BLaER1 treated with 17β-estradiol and CSF1 and Interleukin-3, amounts not matched to agents 10 nM and 100 nM (cell line): ENCODE data around the gene ULBP1.
"Not testable (repeated sequence)": the region's sequence is repeated elsewhere in the genome, so short reads cannot be mapped to it uniquely, and the experiment has no call there.

ENCODE experiments used
- H3K27ac ChIP-seq, 11 experiments: shearing (Covaris generic); formaldehyde crosslinking; 2 replicates each; pipeline ENCODE4 v1.8.1; 2022
- H3K27me3 ChIP-seq, 11 experiments: shearing (Covaris generic); formaldehyde crosslinking; 2 replicates each; pipeline ENCODE4 v1.8.1; 2022
- H3K36me3 ChIP-seq, 11 experiments: shearing (Covaris generic); formaldehyde crosslinking; 2 replicates each; pipeline ENCODE4 v1.8.1; 2022
- H3K4me1 ChIP-seq, 10 experiments: shearing (Covaris generic); formaldehyde crosslinking; 2 replicates each; pipeline ENCODE4 v1.8.1; 2022
- H3K4me2 ChIP-seq, 11 experiments: shearing (Covaris generic); formaldehyde crosslinking; 2 replicates each; pipeline ENCODE4 v1.8.1; 2022
- H3K4me3 ChIP-seq, 10 experiments: shearing (Covaris generic); formaldehyde crosslinking; 2 replicates each; pipeline ENCODE4 v1.8.1; 2022
- H3K9ac ChIP-seq, 11 experiments: shearing (Covaris generic); formaldehyde crosslinking; 2 replicates each; pipeline ENCODE4 v1.8.1; 2022
- H3K9me3 ChIP-seq, 11 experiments: shearing (Covaris generic); formaldehyde crosslinking; replicated peaks in 1 of 11; 2 replicates each; pipeline ENCODE4 v1.8.1; 2022
- H4K20me1 ChIP-seq, 11 experiments: shearing (Covaris generic); formaldehyde crosslinking; 2 replicates each; pipeline ENCODE4 v1.8.1; 2022
- Cebpa-rat ChIP-seq, 11 experiments: shearing (Covaris generic); IDR thresholded peaks; 2 replicates each; pipeline ENCODE4 v1.8.1; 2022

Gene ULBP1

DNA sequence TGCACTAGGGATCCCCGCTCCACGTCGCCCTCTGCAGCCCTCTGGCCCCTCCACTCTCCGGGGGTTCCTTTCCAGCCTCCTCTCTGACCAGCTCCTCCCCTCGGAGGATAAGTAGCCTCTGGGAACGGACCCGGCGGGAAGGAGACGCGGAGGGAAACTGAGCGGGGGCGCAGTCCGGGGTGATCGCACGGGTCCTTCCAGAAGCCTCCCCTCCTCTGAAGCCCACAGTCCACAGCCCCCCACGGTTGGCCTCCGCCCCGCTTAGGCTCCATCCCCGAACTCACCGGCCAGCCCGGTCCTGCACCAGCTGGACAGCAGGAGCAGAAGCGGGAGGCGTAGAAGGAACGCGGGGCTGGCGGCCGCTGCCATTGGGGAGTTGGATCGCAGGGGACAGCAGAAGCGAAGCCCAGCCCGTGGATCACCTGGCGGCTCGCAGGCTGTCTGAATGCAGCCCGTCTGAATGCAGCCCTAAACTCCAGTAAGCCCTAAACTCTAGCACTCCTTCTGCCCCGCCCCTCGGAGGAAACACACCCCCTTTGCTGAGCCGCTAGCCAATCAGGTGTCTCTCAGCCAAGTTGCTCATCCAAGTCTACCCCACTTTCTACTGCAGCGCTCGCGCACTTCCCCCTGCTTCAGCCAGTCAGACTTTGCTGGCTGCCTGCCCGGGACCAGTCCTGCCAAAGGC is 41.0 kb upstream of the ULBP1 start, which contains the start of gene RAET1G:
Gene RAET1G, minus strand, starts transcription at position 480 of the 685 bp plus-strand sequence. Its CDS starts 111 bp downstream, at position 369.
- H3K9me3 ChIP-seq, result peaks cover 14 to 28% (median 21%) of the 10 kb centered on the region in 11 experiments
- H3K4me2 ChIP-seq, result peak within 1 kb of the TSS in 9 of 11 experiments; percentile 15 to 42 (median 25); a peak in 9 of 22 replicates
- no peak within 1 kb of the TSS for H3K9ac ChIP-seq
- H3K27ac ChIP-seq, result no peak within 1 kb of the TSS
- peaks cover 0 to 15% (median 0%) of the 10 kb centered on the region in 11 experiments; a peak in 2 of 22 replicates for H4K20me1 ChIP-seq
- H3K4me1 ChIP-seq, result peaks cover 0 to 17% (median 7%) of the 10 kb centered on the region in 10 experiments; a peak in 13 of 20 replicates
- H3K4me3 ChIP-seq, result peak within 1 kb of the TSS in 9 of 10 experiments; percentile 0 to 41 (median 23); a peak in 6 of 20 replicates
- no peak for TF ChIP-seq Cebpa-rat (IDR thresholded peaks at IDR 0.05)
- peaks cover 61 to 81% (median 78%) of the 10 kb centered on the region in 11 experiments for H3K27me3 ChIP-seq
- no peaks in the 10 kb centered on the region for H3K36me3 ChIP-seq

DNA sequence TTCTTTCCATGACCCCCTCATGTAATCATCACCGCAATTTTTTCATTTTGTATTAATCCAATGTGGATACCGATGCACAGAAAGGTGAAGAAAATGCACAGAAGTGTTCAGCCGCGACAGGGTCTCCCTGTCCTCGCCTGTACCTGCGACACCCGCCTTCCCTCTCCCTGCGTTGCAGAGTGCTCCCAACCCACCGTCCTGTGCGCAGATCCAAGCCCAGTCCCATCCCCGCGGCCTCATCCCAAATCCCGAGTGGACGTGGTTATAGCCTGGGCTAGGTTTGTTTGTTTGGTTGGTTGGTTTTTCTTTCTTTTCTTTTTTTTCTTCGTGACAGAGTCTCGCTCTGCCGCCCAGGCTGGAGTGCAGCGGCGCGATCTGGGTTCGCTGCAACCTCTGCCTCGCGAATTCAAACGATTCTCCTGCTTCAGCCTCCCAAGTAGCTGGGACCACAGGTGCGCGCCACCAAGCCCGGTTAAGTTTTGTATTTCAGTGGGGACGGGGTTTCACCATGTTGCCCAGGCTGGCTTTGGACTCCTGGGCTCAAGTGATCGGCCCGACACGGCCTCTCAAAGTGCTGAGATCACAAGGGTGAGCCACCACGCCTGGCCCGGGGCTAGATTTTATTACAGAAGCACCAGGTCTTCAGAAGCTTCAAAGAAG is 40.3 kb upstream of the ULBP1 start:
- no peak overlapping the region for H3K9ac ChIP-seq
- peak overlapping the region in 8 of 10 experiments; percentile 0 to 41 (median 20); a peak in 4 of 20 replicates for H3K4me3 ChIP-seq
- TF ChIP-seq Cebpa-rat (IDR thresholded peaks at IDR 0.05), result no peak
- H3K27me3 ChIP-seq, result peaks cover 61 to 87% (median 80%) of the 10 kb centered on the region in 11 experiments
- peak overlapping the region in 6 of 11 experiments; percentile 15 to 42 (median 32); a peak in 5 of 22 replicates for H3K4me2 ChIP-seq
- no peak overlapping the region for H3K27ac ChIP-seq
- H3K9me3 ChIP-seq, result peaks cover 14 to 28% (median 21%) of the 10 kb centered on the region in 11 experiments
- H3K36me3 ChIP-seq, result no peaks in the 10 kb centered on the region
- H4K20me1 ChIP-seq, result peaks cover 0 to 15% (median 0%) of the 10 kb centered on the region in 11 experiments; a peak in 2 of 22 replicates
- peaks cover 0 to 17% (median 7%) of the 10 kb centered on the region in 10 experiments; a peak in 13 of 20 replicates for H3K4me1 ChIP-seq

DNA sequence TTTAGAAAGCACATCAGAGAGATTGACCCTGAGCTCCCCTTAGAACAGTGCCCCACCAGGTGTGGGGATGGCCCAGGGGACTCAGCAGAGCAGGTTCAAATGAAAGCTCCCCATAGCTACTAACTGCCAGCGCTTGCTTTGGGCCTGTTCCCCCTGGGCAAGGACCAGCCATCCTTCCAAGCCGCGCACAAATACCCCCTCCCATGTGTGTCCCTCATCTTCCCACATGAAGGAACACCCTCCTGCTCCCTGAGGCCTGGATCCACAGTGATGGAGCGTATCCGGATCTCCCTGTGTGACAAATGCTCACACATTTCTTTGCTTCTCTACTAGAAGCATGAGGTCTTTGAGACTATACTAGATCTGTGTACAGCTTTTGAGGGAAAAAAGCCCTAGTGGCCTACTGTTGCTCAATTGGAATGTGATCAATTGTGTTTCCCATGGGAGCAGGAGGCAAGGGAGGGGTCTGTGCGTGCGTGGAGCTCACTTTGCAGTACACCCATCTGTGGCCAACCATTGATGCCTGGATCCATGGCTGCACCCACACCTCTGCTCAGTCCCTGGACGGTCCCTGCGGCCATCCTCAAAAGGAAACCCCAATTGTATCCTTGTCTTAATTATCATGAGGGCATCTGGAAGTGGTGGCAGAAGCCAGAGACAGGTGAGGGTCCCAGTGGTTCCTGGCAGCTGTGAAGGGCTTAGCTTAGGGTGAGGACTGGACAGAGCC is 39.4 kb upstream of the ULBP1 start:
- Histone ChIP-seq H3K9ac (no peak overlapping the region), H3K27me3 (peaks cover 67 to 96% (median 89%) of the 10 kb centered on the region in 11 experiments), H3K36me3 (no peaks in the 10 kb centered on the region), H3K4me2 (no peak overlapping the region), H3K27ac (no peak overlapping the region), H3K4me3 (no peak overlapping the region), H3K4me1 (peaks cover 0 to 17% (median 7%) of the 10 kb centered on the region in 10 experiments; a peak in 13 of 20 replicates), H4K20me1 (peaks cover 0 to 15% (median 0%) of the 10 kb centered on the region in 11 experiments; a peak in 2 of 22 replicates), H3K9me3 (peaks cover 14 to 28% (median 21%) of the 10 kb centered on the region in 11 experiments)
- TF ChIP-seq Cebpa-rat (IDR thresholded peaks at IDR 0.05), result no peak

DNA sequence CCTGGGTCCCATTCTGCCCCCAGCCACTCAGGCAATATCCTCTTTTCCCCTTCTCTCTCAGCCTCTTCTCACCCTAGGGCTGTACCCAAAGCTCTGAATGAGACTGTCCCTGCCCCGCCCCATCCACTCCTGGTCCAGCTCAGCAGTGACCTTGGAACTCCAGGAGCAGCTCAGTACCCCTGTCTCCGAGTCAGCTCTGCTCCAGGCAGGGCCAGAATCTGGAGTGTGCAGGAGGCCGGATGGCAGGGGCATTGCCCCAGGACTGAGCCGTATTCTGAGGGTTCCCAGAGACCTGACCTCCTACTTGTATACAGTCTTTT is 38.9 kb upstream of the ULBP1 start:
- no peak overlapping the region for H3K4me3 ChIP-seq
- H3K9me3 ChIP-seq, result peaks cover 14 to 28% (median 21%) of the 10 kb centered on the region in 11 experiments
- H3K36me3 ChIP-seq, result no peaks in the 10 kb centered on the region
- H4K20me1 ChIP-seq, result peaks cover 0 to 15% (median 0%) of the 10 kb centered on the region in 11 experiments; a peak in 2 of 22 replicates
- peaks cover 0 to 17% (median 7%) of the 10 kb centered on the region in 10 experiments; a peak in 13 of 20 replicates for H3K4me1 ChIP-seq
- peaks cover 72 to 100% (median 92%) of the 10 kb centered on the region in 11 experiments for H3K27me3 ChIP-seq
- TF ChIP-seq Cebpa-rat (IDR thresholded peaks at IDR 0.05), result no peak
- no peak overlapping the region for H3K27ac ChIP-seq
- no peak overlapping the region for H3K9ac ChIP-seq
- H3K4me2 ChIP-seq, result no peak overlapping the region

DNA sequence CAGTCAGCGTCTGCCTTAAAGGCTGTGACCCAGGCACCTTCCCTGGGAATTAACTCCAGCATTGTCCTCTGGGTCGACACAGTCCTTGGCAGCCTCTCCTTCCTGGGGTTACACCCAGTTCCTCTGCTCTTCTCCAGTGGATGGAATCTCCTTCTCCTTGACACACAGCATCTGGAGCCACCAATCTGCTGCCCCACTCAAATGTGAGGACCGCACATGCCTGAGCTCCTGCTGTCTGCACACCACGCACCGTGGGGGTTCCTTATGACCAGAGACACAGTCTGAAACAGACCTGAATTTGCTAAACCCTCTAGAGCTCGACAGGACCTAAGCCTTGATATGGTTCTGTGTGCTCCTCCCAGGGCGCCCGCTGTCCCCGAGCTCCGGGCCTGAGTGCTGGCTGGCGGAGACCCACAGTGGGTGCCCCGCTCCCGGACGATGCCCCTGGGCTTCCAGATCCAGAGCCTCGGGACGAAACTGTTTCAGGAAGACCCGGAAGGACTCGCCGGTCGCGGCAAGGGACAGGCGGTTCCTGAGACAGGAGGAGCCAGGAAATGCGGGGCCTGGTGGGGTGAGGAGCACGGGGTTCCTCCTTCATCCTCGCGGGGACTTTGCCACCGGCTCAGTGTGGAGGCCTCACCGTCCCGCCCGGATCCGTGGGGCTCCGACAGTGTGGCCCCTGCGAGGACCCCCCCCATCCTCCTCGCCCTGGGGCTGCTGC is 38.3 kb upstream of the ULBP1 start:
- H3K27me3 ChIP-seq, result peaks cover 77 to 100% (median 92%) of the 10 kb centered on the region in 11 experiments

DNA sequence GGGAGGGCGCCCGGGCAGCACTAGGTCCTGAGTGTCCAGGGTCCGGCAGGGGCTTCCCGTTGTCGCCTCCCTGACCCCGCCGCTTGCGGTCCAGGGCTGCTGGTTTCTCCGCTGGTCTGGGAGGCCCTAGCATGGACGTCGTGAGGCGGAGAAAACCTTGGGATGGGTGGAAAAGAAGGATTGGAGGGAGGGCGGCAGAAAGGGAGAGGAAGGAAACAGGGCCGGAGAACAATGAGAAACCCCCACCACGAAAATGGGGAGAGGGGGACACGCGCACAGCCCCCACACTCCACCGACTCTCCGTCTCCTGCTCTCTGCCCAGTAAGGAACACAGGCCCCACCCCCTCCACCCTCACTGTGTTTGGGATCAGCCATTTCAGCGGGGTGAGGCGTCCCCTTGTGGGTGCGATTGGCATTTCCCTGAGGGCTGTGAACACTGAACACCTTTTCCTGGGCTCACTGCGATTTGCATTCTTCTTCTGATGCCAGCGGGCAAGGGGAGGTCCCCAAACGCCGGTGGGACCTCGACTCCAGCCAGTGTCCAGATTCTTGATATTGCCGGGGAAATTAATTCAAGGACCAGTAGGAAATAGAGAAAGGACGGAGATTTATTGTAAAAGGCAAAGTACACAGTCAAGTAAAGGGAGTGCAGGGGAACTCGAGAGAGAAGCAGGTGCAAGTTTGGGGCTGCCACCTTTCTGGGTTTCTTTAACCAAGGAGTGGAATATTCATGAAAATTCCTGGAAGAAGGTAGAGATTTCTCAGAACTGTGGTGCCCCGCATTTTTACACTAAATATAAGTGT is 37.6 kb upstream of the ULBP1 start:
- peak overlapping the region; percentile 72 to 97 (median 82) for H3K4me2 ChIP-seq
- TF ChIP-seq Cebpa-rat (IDR thresholded peaks at IDR 0.05), result no peak
- H3K9ac ChIP-seq, result peak overlapping the region in 8 of 11 experiments; percentile 16 to 74 (median 58); a peak in 11 of 22 replicates
- peak overlapping the region in 3 of 11 experiments; percentile 33 to 47 (median 46); a peak in 4 of 22 replicates for H3K27ac ChIP-seq
- H3K4me3 ChIP-seq, result peak overlapping the region; percentile 47 to 71 (median 57)
- H3K4me1 ChIP-seq, result peaks cover 0 to 17% (median 7%) of the 10 kb centered on the region in 10 experiments; a peak in 13 of 20 replicates
- peaks cover 14 to 28% (median 21%) of the 10 kb centered on the region in 11 experiments for H3K9me3 ChIP-seq
- no peaks in the 10 kb centered on the region for H3K36me3 ChIP-seq
- peaks cover 0 to 15% (median 0%) of the 10 kb centered on the region in 11 experiments; a peak in 2 of 22 replicates for H4K20me1 ChIP-seq
- peaks cover 76 to 100% (median 92%) of the 10 kb centered on the region in 11 experiments for H3K27me3 ChIP-seq

More for the DNA sequence above, 38.3 kb upstream of the ULBP1 start:
- peaks cover 0 to 15% (median 0%) of the 10 kb centered on the region in 11 experiments; a peak in 2 of 22 replicates for H4K20me1 ChIP-seq
- H3K4me3 ChIP-seq, result peak overlapping the region; percentile 47 to 71 (median 57)
- H3K4me1 ChIP-seq, result peaks cover 0 to 17% (median 7%) of the 10 kb centered on the region in 10 experiments; a peak in 13 of 20 replicates
- peak overlapping the region; percentile 72 to 97 (median 82) for H3K4me2 ChIP-seq
- peak overlapping the region in 8 of 11 experiments; percentile 16 to 74 (median 58); a peak in 11 of 22 replicates for H3K9ac ChIP-seq
- H3K36me3 ChIP-seq, result no peaks in the 10 kb centered on the region
- peak overlapping the region in 3 of 11 experiments; percentile 33 to 47 (median 46); a peak in 4 of 22 replicates for H3K27ac ChIP-seq
- H3K9me3 ChIP-seq, result peaks cover 14 to 28% (median 21%) of the 10 kb centered on the region in 11 experiments
- no peak for TF ChIP-seq Cebpa-rat (IDR thresholded peaks at IDR 0.05)

DNA sequence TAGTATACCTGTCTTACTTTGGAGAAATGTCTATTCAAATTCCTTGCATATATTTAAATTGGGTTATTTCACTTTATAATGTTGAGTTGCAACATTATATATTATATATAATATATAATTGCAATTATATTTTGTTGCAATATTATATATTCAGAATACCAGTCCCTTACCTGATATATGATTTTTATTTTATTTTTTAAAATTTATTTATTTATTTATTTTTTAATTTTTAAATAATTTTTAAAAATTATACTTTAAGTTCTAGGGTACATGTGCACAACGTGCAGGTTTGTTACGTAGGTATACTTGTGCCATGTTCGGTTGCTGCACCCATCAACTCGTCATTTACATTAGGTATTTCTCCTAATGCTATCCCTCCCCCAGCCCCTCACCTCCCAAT is 36.7 kb upstream of the ULBP1 start:
- not testable (repeated sequence) for H3K36me3 ChIP-seq, H3K9ac ChIP-seq, H3K4me3 ChIP-seq, H3K4me2 ChIP-seq, H3K27ac ChIP-seq
- Histone ChIP-seq H4K20me1 (peaks cover 0 to 15% (median 0%) of the 10 kb centered on the region in 11 experiments; a peak in 2 of 22 replicates), H3K27me3 (peaks cover 67 to 100% (median 92%) of the 10 kb centered on the region in 11 experiments), H3K4me1 (peaks cover 0 to 17% (median 7%) of the 10 kb centered on the region in 10 experiments; a peak in 13 of 20 replicates), H3K9me3 (peaks cover 14 to 28% (median 21%) of the 10 kb centered on the region in 11 experiments)
